H1 (cell line): ENCODE results near the gene UBN2. TPM values are rescaled to one million over a fixed set of nuclear protein-coding genes. Genes with fewer than 3 reads are reported as not detected.

Experiments used
- CTCF ChIA-PET: fragments of 300-600 bp; sonication (Branson Sonifier 250); formaldehyde crosslinking; loops from one replicate; lab custom pipeline; 2021; ENCODE audit not compliant: partially characterized antibody; lab: Charles Lee
- POLR2A ChIA-PET: fragments of 300-600 bp; sonication (Branson Sonifier 250); formaldehyde crosslinking; loops from one replicate; lab custom pipeline; 2021; ENCODE audit warnings: inconsistent platforms; ENCODE audit not compliant: partially characterized antibody; lab: Charles Lee
- DNase-seq, 2 experiments: peaks; one replicate each; pipeline versions ENCODE4 v3.0.0 to v3.0.0-alpha.2; 2010 to 2022; ENCODE audit warnings: low spot score in 2 of 2, low read depth in 1 of 2, mixed read lengths in 1 of 2
- FAIRE-seq: peaks from 2 replicates; lab custom pipeline; 2011; peaks lifted over from hg19 to GRCh38; lab: Jason Lieb, UNC
- H2AFZ ChIP-seq: 2 replicates; pipeline ENCODE4 v1.8.1; 2012; ENCODE audit warnings: low read length, inconsistent platforms
- H2AK5ac ChIP-seq: 2 replicates; pipeline ENCODE4 v1.6.1; 2013; ENCODE audit warnings: low read depth, low read length
- H2BK120ac ChIP-seq: replicated peaks from 2 replicates; pipeline ENCODE3; 2013; ENCODE audit warnings: low read depth, low read length, inconsistent platforms
- H2BK12ac ChIP-seq: 2 replicates; pipeline ENCODE4 v1.6.1; 2013; ENCODE audit warnings: low read depth, low read length
- H2BK15ac ChIP-seq: 2 replicates; pipeline ENCODE4 v1.6.1; 2013; ENCODE audit warnings: low read length
- H2BK20ac ChIP-seq: 2 replicates; pipeline ENCODE4 v1.6.1; 2013; ENCODE audit warnings: low read length
- H2BK5ac ChIP-seq: 2 replicates; pipeline ENCODE4 v1.6.1; 2013; ENCODE audit warnings: low read depth, low read length
- H3K14ac ChIP-seq: 2 replicates; pipeline ENCODE4 v1.6.1; 2013; ENCODE audit warnings: inconsistent platforms; ENCODE audit not compliant: insufficient read length
- H3K18ac ChIP-seq: 2 replicates; pipeline ENCODE4 v1.6.1; 2013; ENCODE audit warnings: low read length; ENCODE audit errors: extremely low read depth
- H3K23ac ChIP-seq: 2 replicates; pipeline ENCODE4 v1.6.1; 2013; ENCODE audit warnings: inconsistent platforms; ENCODE audit not compliant: insufficient read length
- H3K23me2 ChIP-seq: 2 replicates; pipeline ENCODE4 v1.6.1; 2013; ENCODE audit warnings: low read depth, low read length
- H3K27ac ChIP-seq: 2 replicates; pipeline ENCODE4 v1.6.1; 2011; ENCODE audit warnings: low read depth, low read length, inconsistent platforms
- H3K27me3 ChIP-seq, 4 experiments: replicated peaks in 1 of 4; 1 replicate in 1 of 4; 2 replicates in 3 of 4; pipeline versions ENCODE4 v1.6.1 to v1.8.1; 2011 to 2013; ENCODE audit warnings: low read length in 3 of 4, mild to moderate bottlenecking in 3 of 4, inconsistent platforms in 2 of 4, mixed read lengths in 2 of 4, moderate library complexity in 1 of 4; ENCODE audit not compliant: control insufficient read depth in 3 of 4, insufficient read depth in 3 of 4; ENCODE audit errors: extremely low read depth in 1 of 4
- H3K36me3 ChIP-seq, 4 experiments: 2 replicates each; pipeline versions ENCODE4 v1.6.1 to v1.8.1; 2011 to 2013; ENCODE audit warnings: mild to moderate bottlenecking in 4 of 4, low read length in 3 of 4, moderate library complexity in 2 of 4, control low read depth in 1 of 4, inconsistent platforms in 1 of 4; ENCODE audit not compliant: insufficient read depth in 4 of 4, control insufficient read depth in 2 of 4
- H3K4ac ChIP-seq: replicated peaks from 2 replicates; pipeline ENCODE3; 2013; ENCODE audit warnings: low read length, low read depth, mixed read lengths, inconsistent platforms; ENCODE audit not compliant: insufficient read length
- H3K4me1 ChIP-seq, 4 experiments: replicated peaks in 1 of 4; 1 replicate in 1 of 4; 2 replicates in 3 of 4; pipeline versions ENCODE4 v1.6.1 to v1.8.1; 2011 to 2013; ENCODE audit warnings: low read length in 3 of 4, inconsistent platforms in 2 of 4, mixed read lengths in 1 of 4; ENCODE audit not compliant: insufficient read depth in 4 of 4, control insufficient read depth in 3 of 4
- H3K4me2 ChIP-seq, 2 experiments: 2 replicates each; pipeline versions ENCODE4 v1.6.1 to v1.8.1; 2011 to 2013; ENCODE audit warnings: low read depth in 2 of 2, low read length in 2 of 2, control low read depth in 1 of 2, inconsistent platforms in 1 of 2, mild to moderate bottlenecking in 1 of 2; ENCODE audit not compliant: insufficient read depth in 1 of 2
- H3K4me3 ChIP-seq, 4 experiments: fragments of 200-600, 300-600 bp in 1 of 4; sonication (generic), shearing (Covaris generic), sonication (Bioruptor Twin) in 1 of 4; 2 replicates each; pipeline versions ENCODE4 v1.5.1 to v1.8.1; 2011 to 2016; ENCODE audit warnings: low read length in 4 of 4, low read depth in 3 of 4, control low read depth in 2 of 4, inconsistent platforms in 2 of 4, mild to moderate bottlenecking in 2 of 4, mixed read lengths in 1 of 4, moderate library complexity in 1 of 4; ENCODE audit not compliant: insufficient read depth in 2 of 4; ENCODE audit errors: extremely low read depth in 1 of 4
- H3K56ac ChIP-seq: replicated peaks from 2 replicates; pipeline ENCODE3; 2013; ENCODE audit warnings: low read depth, mild to moderate bottlenecking, mixed read lengths, low read length, inconsistent platforms; ENCODE audit not compliant: insufficient read length
- H3K79me1 ChIP-seq: 2 replicates; pipeline ENCODE4 v1.6.1; 2013; ENCODE audit warnings: low read depth, low read length, control low read depth
- H3K79me2 ChIP-seq, 2 experiments: 2 replicates each; pipeline versions ENCODE4 v1.6.1 to v1.8.1; 2012 to 2013; ENCODE audit warnings: low read length in 2 of 2, mild to moderate bottlenecking in 2 of 2, inconsistent platforms in 1 of 2; ENCODE audit not compliant: insufficient read depth in 2 of 2, control insufficient read depth in 1 of 2
- H3K9ac ChIP-seq, 4 experiments: replicated peaks in 1 of 4; 1 replicate in 1 of 4; 2 replicates in 3 of 4; pipeline versions ENCODE4 v1.6.1 to v1.8.1; 2011 to 2013; ENCODE audit warnings: low read depth in 3 of 4, low read length in 3 of 4, control low read depth in 2 of 4, mild to moderate bottlenecking in 2 of 4, moderate library complexity in 2 of 4, inconsistent platforms in 1 of 4; ENCODE audit errors: extremely low read depth in 1 of 4
- H3K9me3 ChIP-seq, 2 experiments: 2 replicates each; pipeline versions ENCODE4 v1.6.1 to v1.8.1; 2012 to 2013; ENCODE audit warnings: mild to moderate bottlenecking in 2 of 2, moderate library complexity in 2 of 2, control low read depth in 1 of 2, inconsistent platforms in 1 of 2, low read depth in 1 of 2, low read length in 1 of 2, mixed read lengths in 1 of 2; ENCODE audit not compliant: insufficient read depth in 2 of 2
- H4K20me1 ChIP-seq, 2 experiments: replicated peaks in 1 of 2; 2 replicates each; pipeline versions ENCODE3 to v1.8.1; 2011 to 2013; ENCODE audit warnings: inconsistent platforms in 2 of 2, low read length in 2 of 2, mild to moderate bottlenecking in 1 of 2; ENCODE audit not compliant: insufficient read depth in 2 of 2, control insufficient read depth in 1 of 2
- H4K5ac ChIP-seq: 2 replicates; pipeline ENCODE4 v1.6.1; 2013; ENCODE audit warnings: low read length, low read depth, mixed read lengths, inconsistent platforms; ENCODE audit not compliant: insufficient read length
- H4K8ac ChIP-seq: 2 replicates; pipeline ENCODE4 v1.8.0; 2013; ENCODE audit warnings: mild to moderate bottlenecking, moderate library complexity, low read length, inconsistent platforms; ENCODE audit not compliant: insufficient read depth; ENCODE audit errors: extremely low read depth
- H4K91ac ChIP-seq: replicated peaks from 2 replicates; pipeline ENCODE3; 2013; ENCODE audit warnings: low read length, mixed read lengths, inconsistent platforms; ENCODE audit not compliant: insufficient read length
- ATF2 ChIP-seq: IDR thresholded peaks from 2 replicates; pipeline ENCODE4 v1.6.1; 2012; ENCODE audit warnings: low read length, inconsistent platforms
- EZH2 ChIP-seq: fragments of 200-600 bp; sonication (generic); IDR thresholded peaks from 2 replicates; pipeline ENCODE4 v1.7.1; 2012; ENCODE audit warnings: low read depth, mild to moderate bottlenecking, moderate library complexity, low read length, inconsistent platforms; ENCODE audit not compliant: severe bottlenecking
- HDAC6 ChIP-seq: IDR thresholded peaks from one replicate; pipeline ENCODE4 v1.7.1; 2012; ENCODE audit warnings: low read depth, mild to moderate bottlenecking, inconsistent platforms, low read length, moderate library complexity
- RBBP5 ChIP-seq: IDR thresholded peaks from 2 replicates; pipeline ENCODE4 v1.7.1; 2012; ENCODE audit warnings: low read depth, mild to moderate bottlenecking, inconsistent platforms, low read length, moderate library complexity, borderline replicate concordance
- SIN3A ChIP-seq, 2 experiments: IDR thresholded peaks in 1 of 2; conservative IDR thresholded peaks in 1 of 2; 2 replicates each; pipeline ENCODE4 v1.6.1; 2011 to 2012; ENCODE audit warnings: low read length in 2 of 2, improper control_type of control experiment in 1 of 2, low read depth in 1 of 2, mild to moderate bottlenecking in 1 of 2
- SIRT6 ChIP-seq: IDR thresholded peaks from one replicate; pipeline ENCODE4 v1.7.1; 2012; ENCODE audit warnings: low read length, inconsistent platforms
- SP1 ChIP-seq: IDR thresholded peaks from 2 replicates; pipeline ENCODE4 v1.6.1; 2011; ENCODE audit warnings: low read depth, low read length
- TBP ChIP-seq: IDR thresholded peaks from 2 replicates; pipeline ENCODE4 v1.6.1; 2011; ENCODE audit warnings: low read depth, low read length, improper control_type of control experiment
- WGBS, 2 experiments: shearing (Covaris generic) in 1 of 2; methylation state at CpG; one replicate each; pipeline versions ENCODE4 v1.1.6 to v1.1.7; 2013 to 2015; ENCODE audit warnings: low lambda C conversion rate in 2 of 2, mixed read lengths in 2 of 2, inconsistent platforms in 1 of 2, low coverage in 1 of 2, missing lambda C conversion rate in 1 of 2; ENCODE audit not compliant: insufficient replicate concordance in 2 of 2, insufficient coverage in 1 of 2, insufficient read length in 1 of 2; ENCODE audit errors: extremely low coverage in 1 of 2, missing lambda C conversion rate in 1 of 2; 5-methylcytosine and 5-hydroxymethylcytosine counted together
- polyA plus RNA-seq, 7 experiments: library from polyadenylated mRNA; depleted of rRNA in 3 of 7; stranded (reverse) in 5 of 7; unstranded in 2 of 7; fragments of >200 nt in 5 of 7; fragments of 200-250 nt in 2 of 7; gene quantifications; 1 replicate in 5 of 7; 2 replicates in 1 of 7; 4 replicates in 1 of 7; pipeline versions ENCODE4 v1.2.1 to v1.2.3, GENCODE V29; 2011 to 2013; ENCODE audit warnings: missing spikeins in 2 of 7, mixed read lengths in 2 of 7
- total RNA-seq: library from RNA; stranded (reverse); fragmentation: NEBNext Ultra II Directional; extraction: Animal tissue kit (Norgen Biotek cat#: 25700); gene quantifications from 2 replicates; pipeline ENCODE4 v1.2.1, GENCODE V29; 2021

The UBN2 gene
- total and polyA plus RNA-seq, 2 of the 8 experiments (the other 6 are each of a cell fraction or from before 2014, with no cell fraction given): 4.1 to 39.6 TPM

DNA sequence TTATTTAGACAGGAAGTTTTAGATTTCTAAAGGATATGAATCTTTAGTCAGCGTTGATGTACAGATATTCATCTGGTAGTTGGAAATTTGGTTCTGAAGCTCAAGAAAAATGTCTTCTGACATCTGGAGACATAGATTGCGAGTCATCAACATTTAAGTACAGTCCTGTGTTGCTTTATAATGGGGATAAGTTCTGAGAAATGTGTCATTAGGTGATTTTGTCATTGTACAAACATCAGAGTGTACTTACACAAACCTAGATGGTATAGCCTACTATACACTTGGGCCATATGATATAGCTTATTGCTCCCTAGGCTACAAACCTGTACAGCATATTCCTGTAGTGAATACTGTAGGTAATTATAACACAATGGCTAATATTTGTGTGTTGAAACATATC lies 49.6 kb upstream of the UBN2 start:
- H3K79me1 ChIP-seq: no peaks in the 10 kb centered on the region
- DNase-seq (no peak), FAIRE-seq (no peak)
- no peaks in the 10 kb centered on the region for H3K79me2 ChIP-seq
- 0 out of 8 replicates have a peak, but pooled peaks cover 0 to 3% (median 0%) of the 10 kb centered on the region in 4 experiments for H3K36me3 ChIP-seq
- TF ChIP-seq SP1: no peak
- TF ChIP-seq RBBP5: no peak
- TF ChIP-seq SIRT6: no peak
- TF ChIP-seq ATF2: no peak
- no peak for TF ChIP-seq EZH2
- TF ChIP-seq TBP: no peak
- TF ChIP-seq HDAC6: no peak
- TF ChIP-seq SIN3A (conservative IDR thresholded peaks at IDR 0.05 in 1 of 2, IDR thresholded peaks at IDR 0.05 in 1 of 2; ENCODE audit: low read depth in 1 of 2, low read length in 2 of 2): no peak
- no peak overlapping the region for H2BK120ac ChIP-seq
- no peak overlapping the region for H2BK12ac ChIP-seq
- no peaks in the 10 kb centered on the region for H3K9me3 ChIP-seq
- H2BK20ac ChIP-seq: no peak overlapping the region
- POLR2A ChIA-PET: interaction anchor here (0.8 kb wide), 1 partner anchor 50 kb away, joined by 3 read pairs; the partner anchor contains the start of gene UBN2
- peaks cover 0 to 14% (median 6%) of the 10 kb centered on the region in 4 experiments; a peak in 5 of 7 replicates for H3K4me1 ChIP-seq
- H2BK15ac ChIP-seq: no peak overlapping the region
- H3K9ac ChIP-seq: no peak overlapping the region
- H4K20me1 ChIP-seq: no peaks in the 10 kb centered on the region
- no peak overlapping the region for H3K4ac ChIP-seq
- H4K5ac ChIP-seq: no peak overlapping the region
- CTCF ChIA-PET: no interaction called here
- no peaks in the 10 kb centered on the region for H3K23me2 ChIP-seq
- H3K23ac ChIP-seq: no peak overlapping the region
- H3K14ac ChIP-seq: no peak overlapping the region
- WGBS, 2 experiments: 78% methylated on average over 2 of the region's 2 CpGs; no CpG with 5 or more reads in 1 of the 2 experiments
- H3K27ac ChIP-seq: no peak overlapping the region
- H4K8ac ChIP-seq: no peak overlapping the region
- H3K27me3 ChIP-seq: no peaks in the 10 kb centered on the region
- peak overlapping the region; percentile 40 to 50; a peak in 2 of 4 replicates for H3K4me2 ChIP-seq
- peak overlapping the region; percentile 63; the same call in 1 of the 2 replicates for H2BK5ac ChIP-seq
- no peak overlapping the region for H4K91ac ChIP-seq
- H3K18ac ChIP-seq: no peak overlapping the region
- no peak overlapping the region for H2AFZ ChIP-seq
- H3K56ac ChIP-seq: no peak overlapping the region
- H2AK5ac ChIP-seq: no peak overlapping the region; the same call in 1 of the 2 replicates
- H3K4me3 ChIP-seq: peak overlapping the region in 1 of 4 experiments; percentile 47; a peak in 1 of 8 replicates
